Endodermal cell (in vitro differentiated cells): ENCODE measurements around the gene LMTK2. TPM values are rescaled to one million over a fixed set of nuclear protein-coding genes. Genes with fewer than 3 reads are reported as not detected.

Experiments
- DNase-seq: peaks from one replicate; pipeline ENCODE4 v3.0.0-alpha.2; 2017
- H3K27ac ChIP-seq: 2 replicates; pipeline ENCODE4 v1.5.1; 2013; ENCODE audit warnings: mild to moderate bottlenecking, low read depth, low read length, moderate library complexity
- H3K27me3 ChIP-seq: 2 replicates; pipeline ENCODE4 v1.6.1; 2013; ENCODE audit warnings: mild to moderate bottlenecking, low read length, moderate library complexity; ENCODE audit not compliant: insufficient read depth, control insufficient read depth, poor library complexity, severe bottlenecking
- H3K36me3 ChIP-seq: 2 replicates; pipeline ENCODE4 v1.7.0; 2013; ENCODE audit warnings: mild to moderate bottlenecking, low read length, moderate library complexity; ENCODE audit not compliant: control insufficient read depth, insufficient read depth
- H3K4me1 ChIP-seq: one replicate; pipeline ENCODE4 v1.7.0; 2013; ENCODE audit warnings: low read length; ENCODE audit not compliant: control insufficient read depth, insufficient read depth
- H3K4me3 ChIP-seq: 2 replicates; pipeline ENCODE4 v1.5.1; 2013; ENCODE audit warnings: mild to moderate bottlenecking, low read length, moderate library complexity
- H3K9ac ChIP-seq: 2 replicates; pipeline ENCODE4 v1.6.1; 2013; ENCODE audit warnings: mild to moderate bottlenecking, low read length, moderate library complexity; ENCODE audit not compliant: poor library complexity, severe bottlenecking; ENCODE audit errors: extremely low read depth
- H3K9me3 ChIP-seq: 2 replicates; pipeline ENCODE4 v1.6.1; 2013; ENCODE audit warnings: mild to moderate bottlenecking, low read length, moderate library complexity; ENCODE audit not compliant: control insufficient read depth
- H3K27ac Mint-ChIP-seq: 2 replicates; pipeline ENCODE4 v1.8.0; 2020; ENCODE audit warnings: mixed read lengths
- H3K27me3 Mint-ChIP-seq: 2 replicates; pipeline ENCODE4 v1.8.0; 2021; ENCODE audit warnings: mild to moderate bottlenecking, mixed read lengths; ENCODE audit not compliant: insufficient read depth
- H3K36me3 Mint-ChIP-seq: 2 replicates; pipeline ENCODE4 v1.8.0; 2020; ENCODE audit warnings: low read depth, mixed read lengths
- H3K4me1 Mint-ChIP-seq: 2 replicates; pipeline ENCODE4 v1.8.0; 2020; ENCODE audit warnings: mixed read lengths
- H3K4me3 Mint-ChIP-seq: 2 replicates; pipeline ENCODE4 v1.8.0; 2020; ENCODE audit warnings: mild to moderate bottlenecking, moderate library complexity, mixed read lengths
- H3K9me3 Mint-ChIP-seq: 2 replicates; pipeline ENCODE4 v1.8.0; 2020; ENCODE audit warnings: mild to moderate bottlenecking, mixed read lengths
- CTCF ChIP-seq: fragments of 200-600 bp; sonication (generic); conservative IDR thresholded peaks from 2 replicates; pipeline ENCODE4 v1.5.0; 2021; ENCODE audit warnings: antibody characterized with exemption, mild to moderate bottlenecking
- WGBS, 2 experiments: methylation state at CpG; one replicate each; pipeline versions ENCODE4 v1.1.5 to v1.1.7; 2013; ENCODE audit warnings: missing lambda C conversion rate in 2 of 2, mixed read lengths in 1 of 2; ENCODE audit not compliant: insufficient coverage in 1 of 2, insufficient read length in 1 of 2; 5-methylcytosine and 5-hydroxymethylcytosine counted together
- total RNA-seq, 2 donors: library from RNA; stranded (reverse); fragmentation: NEBNext Ultra II Directional in 1 of 2; extraction: Animal tissue kit (Norgen Biotek cat#: 25700) in 1 of 2; gene quantifications; 2 replicates in 1 of 2; 3 replicates in 1 of 2; pipeline ENCODE4 v1.2.1, GENCODE V29; 2021

LMTK2 gene
- total RNA-seq, 2 donors from 2014 or later: 23.5 to 25.6 TPM

DNA sequence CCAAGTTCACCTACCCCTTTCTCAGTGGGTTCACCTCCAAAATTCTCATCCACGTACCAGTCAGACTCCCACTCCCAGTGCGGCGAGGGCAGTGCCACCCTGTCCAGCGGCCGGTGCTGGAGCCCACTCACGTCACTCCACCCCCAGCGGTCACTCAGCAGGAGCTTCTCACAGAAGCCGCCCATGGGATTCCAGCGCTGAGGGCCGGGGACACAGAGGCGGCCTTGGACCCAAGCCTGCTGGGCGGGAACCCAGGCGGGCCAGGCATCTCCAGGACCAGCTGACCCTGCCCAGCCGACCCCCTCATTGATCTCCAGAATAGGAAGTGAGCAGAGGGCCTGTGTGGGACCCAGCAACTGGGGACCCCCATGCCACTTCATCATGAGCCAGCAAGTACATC, 138.2 kb downstream of the LMTK2 start:
- no peaks in the 10 kb centered on the region for H3K27me3 Mint-ChIP-seq
- Histone ChIP-seq H3K9me3 (no peaks in the 10 kb centered on the region), H3K36me3 (no peaks in the 10 kb centered on the region), H3K9ac (no peak overlapping the region), H3K4me1 (no peaks in the 10 kb centered on the region), H3K27me3 (no peaks in the 10 kb centered on the region), H3K4me3 (no peak overlapping the region), H3K27ac (no peak overlapping the region)
- WGBS, 2 experiments: 96 to 97% methylated on average over 10 to 14 of the region's 14 CpGs
- no peak for TF ChIP-seq CTCF
- H3K27ac Mint-ChIP-seq: no peak overlapping the region
- no peak for DNase-seq
- H3K36me3 Mint-ChIP-seq: peaks cover 12% of the 10 kb centered on the region
- no peak overlapping the region for H3K4me3 Mint-ChIP-seq
- H3K4me1 Mint-ChIP-seq: no peaks in the 10 kb centered on the region
- H3K9me3 Mint-ChIP-seq: no peaks in the 10 kb centered on the region

- H3K9me3 Mint-ChIP-seq: no peaks in the 10 kb centered on the region
- Histone ChIP-seq H3K4me3 (no peak overlapping the region), H3K9me3 (no peaks in the 10 kb centered on the region), H3K27ac (no peak overlapping the region), H3K4me1 (peaks cover 5% of the 10 kb centered on the region), H3K9ac (no peak overlapping the region), H3K27me3 (no peaks in the 10 kb centered on the region), H3K36me3 (no peaks in the 10 kb centered on the region)
- no peak overlapping the region for H3K4me3 Mint-ChIP-seq
- no peak for DNase-seq
- H3K4me1 Mint-ChIP-seq: peaks cover 17% of the 10 kb centered on the region
- no peak for TF ChIP-seq CTCF
- WGBS, 2 experiments: 94 to 95% methylated on average over 9 to 12 of the region's 12 CpGs
- H3K36me3 Mint-ChIP-seq: peaks cover 7% of the 10 kb centered on the region
- no peaks in the 10 kb centered on the region for H3K27me3 Mint-ChIP-seq
- H3K27ac Mint-ChIP-seq: no peak overlapping the region
These were observed 141.5 kb downstream of the LMTK2 start for GRCh38 chr7:98248156-98248555.

DNA sequence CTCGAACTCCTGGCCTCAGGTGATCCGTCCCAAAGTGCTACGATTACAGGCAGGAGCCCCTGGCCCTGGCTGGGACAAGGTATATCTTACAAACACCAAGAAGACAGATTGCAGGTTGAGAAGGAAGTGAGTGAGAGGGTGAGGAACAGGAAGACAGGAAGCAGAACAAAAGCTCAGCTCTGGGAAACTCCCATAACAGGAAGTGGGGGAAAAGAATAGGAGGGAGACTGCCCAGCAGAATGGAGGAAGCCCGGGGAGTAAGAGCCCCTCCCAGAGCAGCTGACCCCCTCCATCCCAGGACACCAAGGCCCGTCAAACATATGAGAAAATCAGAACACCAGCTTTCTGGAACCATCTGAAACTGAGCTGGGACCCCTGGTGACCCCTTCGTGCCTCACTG, 142.4 kb downstream of the LMTK2 start:
- H3K9me3 ChIP-seq: no peaks in the 10 kb centered on the region
- H3K36me3 ChIP-seq: no peaks in the 10 kb centered on the region
- Mint-ChIP-seq H3K27me3 (no peaks in the 10 kb centered on the region), H3K4me1 (peaks cover 18% of the 10 kb centered on the region), H3K36me3 (peaks cover 7% of the 10 kb centered on the region), H3K27ac (no peak overlapping the region), H3K4me3 (no peak overlapping the region), H3K9me3 (no peaks in the 10 kb centered on the region)
- no peak for TF ChIP-seq CTCF
- peaks cover 5% of the 10 kb centered on the region for H3K4me1 ChIP-seq
- H3K4me3 ChIP-seq: no peak overlapping the region
- no peak overlapping the region for H3K27ac ChIP-seq
- no peak overlapping the region for H3K9ac ChIP-seq
- no peaks in the 10 kb centered on the region for H3K27me3 ChIP-seq
- no peak for DNase-seq
- 73 to 85% methylated on average over 3 to 6 of the region's 6 CpGs for WGBS, 2 experiments
